Activated T-cell treated with anti-CD3 and anti-CD28 coated beads for 4 hours (primary cell): ENCODE measurements around the gene THSD8.
A peak's percentile ranks its signal among the peaks of the same experiment; 100 is the strongest.
"Not testable (repeated sequence)": the region's sequence is repeated elsewhere in the genome, so short reads cannot be mapped to it uniquely, and the experiment has no call there.

Source experiments
- DNase-seq: peaks from one replicate; pipeline ENCODE4 v3.0.0-alpha.2; 2020

Gene THSD8

GRCh38 chr19:12792853-12793289 is 9.0 kb upstream of the THSD8 start:
- no peak for DNase-seq

GRCh38 chr19:12793290-12794195 is 8.3 kb upstream of the THSD8 start:
- DNase-seq: peak; percentile 88

- no peak for DNase-seq
Measured at GRCh38 chr19:12794196-12794941, 7.5 kb upstream of the THSD8 start.

- DNase-seq: no peak
Measured at GRCh38 chr19:12794971-12795381, 6.9 kb upstream of the THSD8 start.

GRCh38 chr19:12796146-12797071 is 5.5 kb upstream of the THSD8 start:
- peak; percentile 68 for DNase-seq

- no peak for DNase-seq
Measured at GRCh38 chr19:12797141-12797587, 4.7 kb upstream of the THSD8 start.

- DNase-seq: not testable (repeated sequence)
Measured at GRCh38 chr19:12797607-12798006, 4.3 kb upstream of the THSD8 start.

- no peak for DNase-seq
Measured at GRCh38 chr19:12799742-12800465, 2.0 kb upstream of the THSD8 start.

GRCh38 chr19:12800466-12800770 is 1.5 kb upstream of the THSD8 start:
- no peak for DNase-seq

- DNase-seq: peak; percentile 10
Measured at GRCh38 chr19:12800923-12801465, 875 bp upstream of the THSD8 start.

GRCh38 chr19:12802267-12803106 is 618 bp downstream of the THSD8 start:
- DNase-seq: no peak

GRCh38 chr19:12804051-12804450 is 2.2 kb downstream of the THSD8 start:
- no peak for DNase-seq

- DNase-seq: peak; percentile 74
Measured at GRCh38 chr19:12806242-12807081, 4.6 kb downstream of the THSD8 start, which contains the start of gene RNASEH2A. TSS of gene RNASEH2A (plus strand) at chr19:12806584. CDS start at chr19:12806674, 90 bp downstream.

- no peak for DNase-seq
Measured at GRCh38 chr19:12815088-12815487, 13.2 kb downstream of the THSD8 start.

- DNase-seq: not testable (repeated sequence)
Measured at GRCh38 chr19:12817188-12817587, 15.3 kb downstream of the THSD8 start.

GRCh38 chr19:12817810-12818209 is 15.9 kb downstream of the THSD8 start:
- not testable (repeated sequence) for DNase-seq

GRCh38 chr19:12821761-12822160 is 19.9 kb downstream of the THSD8 start:
- no peak for DNase-seq

GRCh38 chr19:12825254-12826131 is 23.6 kb downstream of the THSD8 start:
- no peak for DNase-seq

- DNase-seq: no peak
Measured at GRCh38 chr19:12828494-12828893, 26.6 kb downstream of the THSD8 start.
